Kidney glomerular epithelial cell (primary cell): ENCODE data around the gene SHC2.
"Not testable (repeated sequence)": the region's sequence is repeated elsewhere in the genome, so short reads cannot be mapped to it uniquely, and the experiment has no call there.

Source experiments
- DNase-seq: peaks from one replicate; lab custom pipeline; 2025; lab: John Stamatoyannopoulos, UW

SHC2 gene

GRCh38 chr19:406135-406781, 54.6 kb downstream of the SHC2 start:
- DNase-seq, result no peak

- no peak for DNase-seq
Measured at GRCh38 chr19:405121-405965, 55.5 kb downstream of the SHC2 start.

GRCh38 chr19:403221-404027, 57.4 kb downstream of the SHC2 start:
- no peak for DNase-seq

- no peak for DNase-seq
Measured at GRCh38 chr19:402786-403185, 58.0 kb downstream of the SHC2 start.

- DNase-seq, result no peak
Measured at GRCh38 chr19:401866-402511, 58.8 kb downstream of the SHC2 start.

GRCh38 chr19:400976-401865, 59.6 kb downstream of the SHC2 start:
- DNase-seq, result no peak

- no peak for DNase-seq
Measured at GRCh38 chr19:399370-399769, 61.5 kb downstream of the SHC2 start.

- no peak for DNase-seq
Measured at GRCh38 chr19:398719-399118, 62.1 kb downstream of the SHC2 start.

GRCh38 chr19:397941-398706, 62.7 kb downstream of the SHC2 start:
- no peak for DNase-seq

GRCh38 chr19:397321-397720, 63.5 kb downstream of the SHC2 start:
- DNase-seq, result no peak

- no peak for DNase-seq
Measured at GRCh38 chr19:395467-395866, 65.4 kb downstream of the SHC2 start.

GRCh38 chr19:394857-395256, 66.0 kb downstream of the SHC2 start:
- DNase-seq, result not testable (repeated sequence)

GRCh38 chr19:393560-393959, 67.3 kb downstream of the SHC2 start:
- not testable (repeated sequence) for DNase-seq

- DNase-seq, result no peak
Measured at GRCh38 chr19:392375-392970, 68.4 kb downstream of the SHC2 start.

GRCh38 chr19:391726-392374, 69.0 kb downstream of the SHC2 start:
- DNase-seq, result no peak

GRCh38 chr19:391207-391557, 69.7 kb downstream of the SHC2 start:
- DNase-seq, result no peak

GRCh38 chr19:390386-391206, 70.2 kb downstream of the SHC2 start:
- DNase-seq, result no peak

- DNase-seq, result no peak
Measured at GRCh38 chr19:389935-390289, 70.9 kb downstream of the SHC2 start.
